Erythroblast (primary cell): Measurements from ENCODE around the gene POLR2J3.
"Not testable (repeated sequence)": the region's sequence is repeated elsewhere in the genome, so short reads cannot be mapped to it uniquely, and the experiment has no call there.

Experiments used
- GATA1 ChIP-seq: IDR thresholded peaks from 2 replicates; pipeline ENCODE4 v1.6.1; 2011; ENCODE audit warnings: low read depth, mild to moderate bottlenecking, control low read depth, low read length, moderate library complexity
- POLR2A ChIP-seq: IDR thresholded peaks from 2 replicates; pipeline ENCODE4 v1.6.1; 2011; ENCODE audit warnings: mild to moderate bottlenecking, low read length

DNA sequence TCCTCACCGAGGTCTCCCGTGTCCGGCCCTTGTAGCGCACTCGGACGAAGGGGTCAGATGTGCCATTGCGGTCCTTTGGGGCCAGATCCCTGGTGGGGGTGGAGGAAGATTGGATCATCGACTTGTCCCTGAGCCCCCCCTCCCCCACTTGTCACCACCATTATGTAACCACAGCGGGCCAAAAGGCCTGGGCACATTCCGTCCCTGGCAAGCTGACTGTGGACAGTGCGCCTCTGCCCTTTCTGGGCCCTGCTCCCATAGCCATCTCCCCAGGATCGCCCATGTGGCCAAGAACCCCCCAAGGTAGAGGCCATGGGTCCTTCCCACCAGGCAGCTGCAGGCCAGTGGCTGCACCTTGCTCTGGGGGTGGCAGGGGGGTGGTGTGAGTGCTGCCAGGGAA is 29.9 kb upstream of the POLR2J3 start:
- not testable (repeated sequence) for TF ChIP-seq POLR2A, GATA1
